A549 (cell line): Measurements from ENCODE around the gene CYSLTR2.

Experiments used
- BHLHE40 ChIP-seq: IDR thresholded peaks from 2 replicates; pipeline ENCODE4 v1.6.1; 2012; ENCODE audit warnings: low read depth, low read length, inconsistent platforms
- CBX8 ChIP-seq: fragments of 200-600 bp; sonication (generic); IDR thresholded peaks from 2 replicates; pipeline ENCODE4 v1.6.1; 2016
- CEBPB ChIP-seq, 2 experiments: fragments of >200 bp in 1 of 2; sonication (Bioruptor Twin) in 1 of 2; formaldehyde crosslinking in 1 of 2; IDR thresholded peaks; 2 replicates each; pipeline ENCODE4 v1.6.1; 2012 to 2016
- CHD4 ChIP-seq: fragments of 200-600 bp; sonication (generic); IDR thresholded peaks from 2 replicates; pipeline ENCODE4 v1.6.1; 2016; ENCODE audit warnings: antibody characterized with exemption, mild to moderate bottlenecking, borderline replicate concordance
- CTCF ChIP-seq: fragments of >200 bp; sonication (Bioruptor Twin); formaldehyde crosslinking; IDR thresholded peaks from 3 replicates; pipeline ENCODE4 v1.5.1; 2016
- ELK1 ChIP-seq: fragments of 150-350 bp; IDR thresholded peaks from 2 replicates; pipeline ENCODE4 v1.6.1; 2014; ENCODE audit warnings: low read depth, mild to moderate bottlenecking, low read length
- EP300 ChIP-seq, 2 experiments: fragments of >200 bp; sonication (Bioruptor Twin); formaldehyde crosslinking; IDR thresholded peaks; 2 replicates in 1 of 2; 3 replicates in 1 of 2; pipeline ENCODE4 v1.6.1; 2016 to 2017
- KDM1A ChIP-seq: fragments of 200-600 bp; sonication (generic); IDR thresholded peaks from 2 replicates; pipeline ENCODE4 v1.6.1; 2016; ENCODE audit warnings: low read depth, mild to moderate bottlenecking
- KDM5A ChIP-seq: fragments of 200-600 bp; sonication (generic); IDR thresholded peaks from 2 replicates; pipeline ENCODE4 v1.6.1; 2016; ENCODE audit warnings: antibody characterized with exemption, mild to moderate bottlenecking
- POLR2A ChIP-seq: IDR thresholded peaks from 2 replicates; pipeline ENCODE4 v1.6.1; 2012; ENCODE audit warnings: mild to moderate bottlenecking, low read length
- POLR2AphosphoS2 ChIP-seq: conservative IDR thresholded peaks from 2 replicates; pipeline ENCODE4 v1.6.1; 2012; ENCODE audit warnings: low read length, improper control_type of control experiment, inconsistent platforms
- RAD21 ChIP-seq, 2 experiments: fragments of >200 bp in 1 of 2; sonication (Bioruptor Twin) in 1 of 2; formaldehyde crosslinking in 1 of 2; IDR thresholded peaks in 1 of 2; conservative IDR thresholded peaks in 1 of 2; 2 replicates in 1 of 2; 3 replicates in 1 of 2; pipeline ENCODE4 v1.6.1; 2012 to 2018; ENCODE audit warnings: inconsistent platforms in 1 of 2
- REST ChIP-seq: fragments of 200-600 bp; sonication (generic); IDR thresholded peaks from 2 replicates; pipeline ENCODE4 v1.6.1; 2016; ENCODE audit warnings: antibody characterized with exemption, mild to moderate bottlenecking, moderate library complexity
- SMC3 ChIP-seq: fragments of >200 bp; sonication (Bioruptor Twin); formaldehyde crosslinking; IDR thresholded peaks from 3 replicates; pipeline ENCODE4 v1.6.1; 2018; ENCODE audit warnings: inconsistent platforms

GRCh38 chr13:48644141-48644540 is 9.6 kb upstream of the CYSLTR2 start:
- TF ChIP-seq CTCF (no peak), POLR2A (no peak), CEBPB (IDR thresholded peaks at IDR 0.05) (no peak), KDM1A (no peak), RAD21 (conservative IDR thresholded peaks at IDR 0.05 in 1 of 2, IDR thresholded peaks at IDR 0.05 in 1 of 2) (no peak), REST (no peak), EP300 (IDR thresholded peaks at IDR 0.05) (no peak), KDM5A (no peak), CHD4 (no peak), BHLHE40 (no peak), CBX8 (no peak), SMC3 (no peak), POLR2AphosphoS2 (no peak), ELK1 (no peak)
